Measurements from ENCODE around the gene USP2.

Gene USP2

DNA sequence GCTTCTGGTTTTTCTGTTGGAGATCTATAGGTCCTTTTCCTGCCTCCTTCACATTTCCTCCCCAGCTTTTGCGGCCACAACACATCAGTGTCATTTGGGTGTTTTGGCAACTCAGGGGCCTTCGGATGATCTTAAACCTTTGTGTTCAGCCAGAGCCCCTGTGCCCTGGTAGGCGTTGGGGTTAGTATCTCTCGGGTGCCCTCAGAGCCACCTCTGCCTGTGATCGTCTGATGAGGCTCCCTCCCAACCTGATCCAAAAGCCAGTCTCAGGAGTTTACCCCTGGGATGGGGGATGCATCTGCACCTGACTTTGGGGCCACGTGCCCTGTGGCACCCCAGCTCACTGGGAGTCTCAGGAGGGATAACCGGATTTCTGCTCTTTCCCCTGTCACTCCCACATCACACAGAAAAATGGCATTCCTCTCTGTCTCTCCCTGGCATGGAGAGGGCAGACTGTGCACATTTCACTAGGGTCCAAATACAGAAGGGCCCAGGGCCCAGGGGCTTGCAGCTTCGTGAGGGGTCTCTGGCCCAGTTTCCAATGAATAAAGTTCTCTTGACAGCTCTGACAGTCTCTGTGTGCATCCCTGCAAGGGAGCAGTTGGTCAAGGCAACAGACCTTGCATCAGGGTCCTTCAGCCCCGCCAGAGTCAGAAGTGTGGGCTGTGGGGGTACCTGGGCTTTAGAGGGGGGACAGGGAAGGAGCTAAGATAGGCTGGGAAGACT, 44.6 kb downstream of the USP2 start:
- peaks cover 8% of the 10 kb centered on the region for H3K36me3 ChIP-seq (ENCODE audit: insufficient read depth, low read length)
- H3K27me3 ChIP-seq (ENCODE audit: control insufficient read depth in 1 of 2, insufficient read depth in 2 of 2, low read length in 2 of 2): peaks cover 0 to 11% of the 10 kb centered on the region in 2 donors
- peaks cover 41% of the 10 kb centered on the region for H3K4me1 ChIP-seq (ENCODE audit: insufficient read depth, low read length)
- H3K4me3 ChIP-seq (ENCODE audit: low read depth in 1 of 2, low read length in 2 of 2): no peak overlapping the region
- no peak overlapping the region for H3K27ac ChIP-seq (ENCODE audit: low read depth, low read length)
- no peaks in the 10 kb centered on the region for H3K9me3 ChIP-seq (ENCODE audit: low read length)
- H3K9ac ChIP-seq (ENCODE audit: low read length): no peak overlapping the region

DNA sequence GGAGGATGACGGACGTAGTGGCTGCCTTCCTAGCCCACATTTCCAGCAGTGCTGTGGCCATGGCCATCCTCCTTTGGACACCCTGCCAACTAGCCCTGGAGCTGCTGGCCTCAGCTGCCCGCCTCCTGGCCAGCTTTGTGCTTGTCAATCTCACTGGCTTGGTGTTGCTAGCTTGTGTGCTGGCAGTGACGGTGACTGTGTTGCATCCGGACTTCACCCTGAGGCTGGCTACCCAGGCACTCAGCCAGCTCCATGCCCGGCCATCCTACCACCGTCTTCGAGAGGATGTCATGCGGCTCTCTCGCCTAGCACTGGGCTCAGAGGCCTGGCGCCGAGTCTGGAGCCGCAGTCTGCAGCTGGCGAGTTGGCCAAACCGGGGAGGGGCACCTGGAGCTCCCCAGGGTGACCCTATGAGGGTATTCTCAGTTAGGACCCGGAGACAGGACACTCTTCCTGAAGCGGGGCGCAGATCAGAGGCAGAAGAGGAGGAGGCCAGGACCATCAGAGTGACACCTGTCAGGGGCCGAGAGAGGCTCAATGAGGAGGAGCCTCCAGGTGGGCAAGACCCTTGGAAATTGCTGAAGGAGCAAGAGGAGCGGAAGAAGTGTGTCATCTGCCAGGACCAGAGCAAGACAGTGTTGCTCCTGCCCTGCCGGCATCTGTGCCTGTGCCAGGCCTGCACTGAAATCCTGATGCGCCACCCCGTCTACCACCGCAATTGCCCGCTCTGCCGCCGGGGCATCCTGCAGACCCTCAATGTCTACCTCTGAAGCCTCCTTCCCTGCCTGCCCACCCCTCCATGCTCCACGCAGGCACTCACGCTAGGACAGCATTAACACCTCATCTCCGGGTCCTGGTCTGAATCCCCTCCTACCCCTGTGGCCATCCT, 45.6 kb downstream of the USP2 start:
- H3K9ac ChIP-seq (ENCODE audit: low read length): no peak overlapping the region
- peaks cover 8% of the 10 kb centered on the region for H3K36me3 ChIP-seq (ENCODE audit: insufficient read depth, low read length)
- peaks cover 37% of the 10 kb centered on the region for H3K4me1 ChIP-seq (ENCODE audit: insufficient read depth, low read length)
- no peak overlapping the region for H3K4me3 ChIP-seq (ENCODE audit: low read depth in 1 of 2, low read length in 2 of 2)
- H3K27ac ChIP-seq (ENCODE audit: low read depth, low read length): no peak overlapping the region
- H3K27me3 ChIP-seq (ENCODE audit: control insufficient read depth in 1 of 2, insufficient read depth in 2 of 2, low read length in 2 of 2): peaks cover 0 to 5% of the 10 kb centered on the region in 2 donors
- H3K9me3 ChIP-seq (ENCODE audit: low read length): no peaks in the 10 kb centered on the region

DNA sequence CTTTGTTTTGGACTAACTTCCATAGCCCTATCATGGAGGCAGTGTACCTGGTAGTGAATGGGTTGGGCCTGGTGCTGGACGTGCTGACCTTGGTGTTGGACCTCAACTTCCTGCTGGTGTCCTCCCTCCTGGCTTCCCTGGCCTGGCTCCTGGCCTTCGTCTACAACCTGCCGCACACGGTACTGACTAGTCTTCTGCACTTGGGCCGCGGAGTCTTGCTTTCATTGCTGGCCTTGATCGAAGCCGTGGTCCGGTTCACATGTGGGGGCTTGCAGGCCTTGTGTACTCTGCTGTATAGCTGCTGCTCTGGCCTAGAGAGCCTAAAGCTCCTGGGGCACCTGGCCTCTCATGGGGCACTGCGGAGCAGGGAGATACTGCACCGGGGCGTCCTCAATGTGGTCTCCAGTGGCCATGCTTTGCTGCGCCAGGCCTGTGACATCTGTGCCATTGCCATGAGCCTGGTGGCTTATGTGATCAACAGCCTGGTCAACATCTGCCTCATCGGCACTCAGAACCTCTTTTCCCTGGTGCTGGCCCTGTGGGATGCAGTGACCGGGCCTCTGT, 46.3 kb downstream of the USP2 start:
- Histone ChIP-seq H3K27ac (ENCODE audit: low read depth, low read length) (peak overlapping the region; percentile 62), H3K9me3 (ENCODE audit: low read length) (no peaks in the 10 kb centered on the region), H3K9ac (ENCODE audit: low read length) (peak overlapping the region; percentile 71), H3K4me1 (ENCODE audit: insufficient read depth, low read length) (peaks cover 34% of the 10 kb centered on the region), H3K36me3 (ENCODE audit: insufficient read depth, low read length) (peaks cover 8% of the 10 kb centered on the region), H3K4me3 (ENCODE audit: low read depth in 1 of 2, low read length in 2 of 2) (peak overlapping the region; percentile 30 to 86), H3K27me3 (ENCODE audit: control insufficient read depth in 1 of 2, insufficient read depth in 2 of 2, low read length in 2 of 2) (peaks cover 0 to 5% of the 10 kb centered on the region in 2 donors)

DNA sequence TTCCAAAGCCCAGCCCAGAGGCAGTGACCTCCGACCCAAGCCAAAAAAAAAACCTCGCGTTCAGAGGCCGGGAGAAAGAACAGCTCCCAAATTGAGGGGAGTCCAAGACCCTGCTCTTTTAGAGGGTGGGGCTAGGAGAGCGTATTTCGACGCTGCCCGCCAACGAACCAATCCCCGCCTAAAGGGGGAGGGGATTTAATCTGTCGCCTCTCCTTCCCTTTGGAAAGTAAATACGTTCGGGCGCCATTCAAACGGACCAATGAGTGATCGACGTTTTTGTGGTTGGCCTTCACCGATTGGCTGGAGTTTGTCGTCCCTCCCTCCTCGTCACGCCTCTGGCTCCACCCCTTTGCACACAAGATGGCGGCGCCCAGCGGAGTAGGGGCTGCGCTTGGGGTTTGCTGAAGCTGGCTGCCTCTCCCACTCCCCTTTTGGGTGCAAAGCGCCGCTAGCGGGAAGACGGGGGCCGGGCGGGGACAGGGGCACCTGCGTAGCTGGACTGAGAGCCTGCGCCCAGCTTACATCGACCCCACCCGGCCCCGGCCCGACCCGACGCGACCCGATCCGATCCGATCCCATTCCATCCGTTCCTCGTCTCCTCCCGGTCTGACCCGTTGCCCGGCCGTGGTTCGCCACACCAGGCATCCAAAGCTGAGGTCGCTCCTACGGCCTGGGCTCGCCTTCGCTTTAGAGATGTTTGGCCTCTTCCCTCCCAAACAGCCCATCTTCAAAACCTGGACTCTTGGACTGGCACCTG, 47.1 kb downstream of the USP2 start, which contains the start of gene RNF26:
TSS of gene RNF26 (plus strand) at position 354 of the 757 bp plus-strand sequence. CDS start 596 bp downstream, outside the sequence.
- Histone ChIP-seq H3K4me3 (ENCODE audit: low read depth in 1 of 2, low read length in 2 of 2) (peak within 1 kb of the TSS; percentile 53 to 86), H3K27me3 (ENCODE audit: control insufficient read depth in 1 of 2, insufficient read depth in 2 of 2, low read length in 2 of 2) (peaks cover 0 to under 1% of the 10 kb centered on the region in 2 donors), H3K9me3 (ENCODE audit: low read length) (no peaks in the 10 kb centered on the region), H3K27ac (ENCODE audit: low read depth, low read length) (peak within 1 kb of the TSS; percentile 62), H3K4me1 (ENCODE audit: insufficient read depth, low read length) (peaks cover 33% of the 10 kb centered on the region), H3K36me3 (ENCODE audit: insufficient read depth, low read length) (peaks cover 8% of the 10 kb centered on the region), H3K9ac (ENCODE audit: low read length) (peak within 1 kb of the TSS; percentile 71)

DNA sequence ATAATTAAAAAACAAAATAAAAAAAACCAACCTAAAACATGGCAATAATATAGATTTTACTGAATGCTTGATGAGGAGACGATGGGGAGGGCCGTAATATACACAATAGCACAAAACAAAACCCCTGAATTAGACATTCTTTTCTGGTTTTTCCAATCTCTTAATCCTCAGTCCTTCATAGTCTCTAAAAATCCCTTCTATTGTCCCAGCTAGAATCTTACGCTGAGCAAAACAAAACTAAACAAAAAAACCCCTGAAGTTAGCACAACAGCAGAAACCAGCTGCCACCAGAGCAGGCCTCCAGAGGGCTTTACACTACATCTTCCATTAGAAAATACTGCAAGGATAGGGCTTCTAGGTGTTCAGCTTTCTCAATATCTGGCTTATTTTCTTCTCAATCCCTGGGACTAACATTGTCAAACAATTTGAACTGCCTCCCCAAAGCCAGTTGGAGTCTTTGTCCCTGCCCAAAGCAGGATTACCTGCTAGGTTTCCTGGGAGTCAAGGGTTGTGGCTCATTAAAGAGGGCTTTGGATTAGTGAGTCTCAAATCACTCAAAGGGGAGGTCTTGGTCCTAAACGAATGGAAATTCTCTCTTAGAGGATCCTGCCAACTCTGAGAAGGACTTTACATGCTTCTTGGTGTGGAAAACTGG, 49.3 kb downstream of the USP2 start:
- no peaks in the 10 kb centered on the region for H3K27me3 ChIP-seq (ENCODE audit: control insufficient read depth in 1 of 2, insufficient read depth in 2 of 2, low read length in 2 of 2)
- H3K9me3 ChIP-seq (ENCODE audit: low read length): no peaks in the 10 kb centered on the region
- H3K27ac ChIP-seq (ENCODE audit: low read depth, low read length): no peak overlapping the region
- peaks cover 8% of the 10 kb centered on the region for H3K36me3 ChIP-seq (ENCODE audit: insufficient read depth, low read length)
- H3K4me1 ChIP-seq (ENCODE audit: insufficient read depth, low read length): peaks cover 12% of the 10 kb centered on the region
- no peak overlapping the region for H3K9ac ChIP-seq (ENCODE audit: low read length)
- H3K4me3 ChIP-seq (ENCODE audit: low read depth in 1 of 2, low read length in 2 of 2): no peak overlapping the region

DNA sequence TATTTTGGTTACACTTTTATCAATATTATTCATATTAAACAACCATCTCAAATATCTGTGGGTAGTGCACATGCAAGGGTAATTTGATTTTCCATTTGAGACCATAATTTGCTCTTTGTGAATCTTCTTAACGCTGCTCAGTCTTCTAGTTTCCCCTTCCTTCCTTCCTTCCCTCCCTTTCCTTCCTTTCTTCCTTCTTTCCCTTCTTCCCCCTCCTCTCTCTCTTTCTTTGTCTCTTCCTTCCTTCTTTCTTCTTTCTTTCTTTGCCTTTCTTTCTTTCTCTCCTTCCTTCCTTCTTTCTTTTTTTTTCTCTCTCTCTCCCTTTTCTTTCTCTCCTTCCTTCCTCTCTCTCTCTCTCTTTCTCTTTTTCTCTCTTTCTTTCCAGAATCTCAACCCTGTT, 51.3 kb downstream of the USP2 start:
- Histone ChIP-seq H3K4me1 (ENCODE audit: insufficient read depth, low read length) (peaks cover 6% of the 10 kb centered on the region), H3K27ac (ENCODE audit: low read depth, low read length) (no peak overlapping the region), H3K9ac (ENCODE audit: low read length) (no peak overlapping the region), H3K9me3 (ENCODE audit: low read length) (no peaks in the 10 kb centered on the region), H3K27me3 (ENCODE audit: control insufficient read depth in 1 of 2, insufficient read depth in 2 of 2, low read length in 2 of 2) (no peaks in the 10 kb centered on the region), H3K36me3 (ENCODE audit: insufficient read depth, low read length) (no peaks in the 10 kb centered on the region), H3K4me3 (ENCODE audit: low read depth in 1 of 2, low read length in 2 of 2) (no peak overlapping the region)

DNA sequence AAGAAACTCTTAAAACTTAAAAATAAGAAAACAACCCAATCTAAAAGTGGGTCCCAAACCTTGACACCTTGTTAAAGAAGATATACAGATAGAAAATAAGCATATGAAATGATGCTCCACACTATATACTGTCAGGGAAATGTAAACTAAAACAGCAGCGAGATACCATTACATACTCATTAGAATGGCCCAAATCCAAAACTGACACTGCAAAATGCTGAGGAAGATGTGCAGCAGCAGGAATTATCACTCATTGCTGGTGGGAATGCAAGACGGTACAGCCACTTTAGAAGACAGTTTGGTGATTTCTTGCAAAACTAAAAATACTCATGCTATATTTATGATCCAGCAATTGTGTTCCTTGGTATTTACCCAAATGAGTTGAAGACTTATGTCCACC, 52.2 kb downstream of the USP2 start:
- Histone ChIP-seq H3K9me3 (ENCODE audit: low read length) (no peaks in the 10 kb centered on the region), H3K27ac (ENCODE audit: low read depth, low read length) (no peak overlapping the region), H3K27me3 (ENCODE audit: control insufficient read depth in 1 of 2, insufficient read depth in 2 of 2, low read length in 2 of 2) (no peaks in the 10 kb centered on the region), H3K9ac (ENCODE audit: low read length) (no peak overlapping the region), H3K4me3 (ENCODE audit: low read depth in 1 of 2, low read length in 2 of 2) (no peak overlapping the region), H3K4me1 (ENCODE audit: insufficient read depth, low read length) (no peaks in the 10 kb centered on the region), H3K36me3 (ENCODE audit: insufficient read depth, low read length) (no peaks in the 10 kb centered on the region)

DNA sequence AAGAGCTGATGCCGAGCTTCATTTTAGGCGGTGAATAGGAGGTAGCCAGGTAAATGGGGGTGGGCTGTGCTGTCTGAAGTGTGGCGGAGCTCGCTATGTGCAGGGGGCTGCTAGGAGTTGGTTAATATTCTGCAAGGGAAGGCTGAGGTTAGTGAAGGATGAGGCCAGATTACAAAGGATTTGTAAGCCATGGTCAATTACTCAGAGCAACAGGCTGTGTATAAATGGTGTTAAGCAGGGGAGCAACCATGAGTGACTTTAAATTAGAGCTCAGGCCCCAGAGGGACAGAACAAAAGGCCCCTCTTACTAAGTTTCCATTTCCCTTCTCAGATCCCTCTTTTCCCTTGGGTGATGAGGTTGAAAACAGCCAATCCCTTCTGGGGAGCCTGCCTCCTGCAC, 57.3 kb downstream of the USP2 start:
- Histone ChIP-seq H3K4me1 (ENCODE audit: insufficient read depth, low read length) (peaks cover 30% of the 10 kb centered on the region), H3K27ac (ENCODE audit: low read depth, low read length) (peak overlapping the region; percentile 63), H3K9ac (ENCODE audit: low read length) (no peak overlapping the region), H3K9me3 (ENCODE audit: low read length) (no peaks in the 10 kb centered on the region), H3K27me3 (ENCODE audit: control insufficient read depth in 1 of 2, insufficient read depth in 2 of 2, low read length in 2 of 2) (no peaks in the 10 kb centered on the region), H3K36me3 (ENCODE audit: insufficient read depth, low read length) (no peaks in the 10 kb centered on the region), H3K4me3 (ENCODE audit: low read depth in 1 of 2, low read length in 2 of 2) (no peak overlapping the region)

DNA sequence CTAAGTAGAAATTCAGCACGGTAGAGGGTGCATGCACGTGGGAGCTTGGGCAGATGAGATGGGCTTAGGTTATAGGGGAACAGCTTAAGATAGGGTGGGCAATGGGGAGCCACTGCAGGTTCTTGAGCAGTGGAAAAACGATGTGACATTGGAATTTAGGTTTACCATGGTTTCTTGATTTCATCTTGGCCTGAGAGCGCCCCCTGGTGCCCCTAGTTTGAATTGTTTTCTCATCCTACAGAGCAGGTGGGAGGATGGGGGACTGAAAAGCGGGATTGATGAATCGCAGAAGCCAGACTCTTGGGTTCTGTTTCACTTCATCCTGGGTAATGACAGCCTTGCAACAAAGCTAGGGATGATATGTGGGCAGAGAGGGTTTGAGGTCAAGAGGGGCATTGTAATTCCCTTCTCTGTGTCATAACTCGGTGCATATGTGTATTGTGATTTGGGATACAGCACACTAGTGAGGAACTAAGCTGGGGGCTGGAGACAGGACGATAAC, 57.9 kb downstream of the USP2 start:
- peak overlapping the region; percentile 63 for H3K27ac ChIP-seq (ENCODE audit: low read depth, low read length)
- peaks cover 36% of the 10 kb centered on the region for H3K4me1 ChIP-seq (ENCODE audit: insufficient read depth, low read length)
- no peak overlapping the region for H3K9ac ChIP-seq (ENCODE audit: low read length)

DNA sequence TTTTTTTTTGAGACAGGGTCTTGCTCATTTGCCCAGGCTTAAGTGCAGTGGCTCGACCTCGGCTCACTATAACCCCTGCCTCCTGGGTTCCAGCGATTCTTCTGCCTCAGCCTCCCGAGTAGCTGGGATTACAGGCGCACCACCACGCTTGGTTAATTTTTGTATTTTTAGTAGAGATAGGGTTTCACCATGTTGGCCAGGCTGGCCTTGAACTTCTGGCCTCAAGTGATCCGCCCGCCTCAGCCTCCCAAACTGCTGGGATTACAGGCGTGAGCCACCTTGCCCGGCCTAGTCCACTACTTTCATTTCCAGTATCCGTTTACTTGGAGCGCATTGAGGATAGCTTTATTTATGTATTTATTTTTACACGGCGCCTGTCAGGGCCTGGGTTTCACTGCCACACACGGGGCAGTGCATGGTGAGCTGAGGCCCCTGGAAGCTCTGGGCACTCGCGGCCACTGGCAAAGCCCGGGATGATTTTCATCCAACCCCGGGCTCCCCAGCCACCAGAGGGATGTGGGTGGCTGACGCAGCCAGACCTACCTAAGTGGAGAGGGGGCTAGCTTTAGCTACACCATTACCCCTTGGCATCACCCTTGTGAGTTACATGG, 58.5 kb downstream of the USP2 start:
- H3K9me3 ChIP-seq (ENCODE audit: low read length): no peaks in the 10 kb centered on the region
- no peaks in the 10 kb centered on the region for H3K27me3 ChIP-seq (ENCODE audit: control insufficient read depth in 1 of 2, insufficient read depth in 2 of 2, low read length in 2 of 2)
- peaks cover 41% of the 10 kb centered on the region for H3K4me1 ChIP-seq (ENCODE audit: insufficient read depth, low read length)
- no peak overlapping the region for H3K9ac ChIP-seq (ENCODE audit: low read length)
- no peak overlapping the region for H3K4me3 ChIP-seq (ENCODE audit: low read depth in 1 of 2, low read length in 2 of 2)
- H3K27ac ChIP-seq (ENCODE audit: low read depth, low read length): peak overlapping the region; percentile 63
- H3K36me3 ChIP-seq (ENCODE audit: insufficient read depth, low read length): no peaks in the 10 kb centered on the region

More for the DNA sequence above, 57.9 kb downstream of the USP2 start:
- H3K27me3 ChIP-seq (ENCODE audit: control insufficient read depth in 1 of 2, insufficient read depth in 2 of 2, low read length in 2 of 2): no peaks in the 10 kb centered on the region
- no peaks in the 10 kb centered on the region for H3K36me3 ChIP-seq (ENCODE audit: insufficient read depth, low read length)
- no peak overlapping the region for H3K4me3 ChIP-seq (ENCODE audit: low read depth in 1 of 2, low read length in 2 of 2)
- no peaks in the 10 kb centered on the region for H3K9me3 ChIP-seq (ENCODE audit: low read length)
